Lung (tissue), 12 donors: ENCODE data around the gene TMEM256. TPM values are rescaled to one million over a fixed set of nuclear protein-coding genes. Genes with fewer than 3 reads are reported as not detected.
A peak's percentile ranks its signal among the peaks of the same experiment; 100 is the strongest.

Experiments
- ATAC-seq: fragments of 200-7000 bp; cut with Tn5 transposase; one replicate; pipeline ENCODE4 v1.9.1; 2020; ENCODE audit warnings: moderate number of reproducible peaks; ENCODE audit not compliant: insufficient read depth, low FRiP score
- DNase-seq, 3 donors: peaks; one replicate each; pipeline ENCODE4 v3.0.0-alpha.2; 2013 to 2017
- H3K27ac ChIP-seq, 2 donors: one replicate each; pipeline ENCODE4 v1.5.1; 2013; ENCODE audit warnings: mild to moderate bottlenecking in 2 of 2, moderate library complexity in 2 of 2, control low read depth in 1 of 2, inconsistent platforms in 1 of 2, low read depth in 1 of 2, low read length in 1 of 2
- H3K27me3 ChIP-seq, 3 donors: one replicate each; pipeline ENCODE4 v1.5.1; 2013; ENCODE audit warnings: low read length in 2 of 3; ENCODE audit not compliant: control insufficient read depth in 3 of 3, insufficient read depth in 3 of 3
- H3K36me3 ChIP-seq, 4 donors: one replicate each; pipeline ENCODE4 v1.5.1; 2013; ENCODE audit warnings: low read length in 4 of 4, mild to moderate bottlenecking in 1 of 4, moderate library complexity in 1 of 4; ENCODE audit not compliant: control insufficient read depth in 4 of 4, insufficient read depth in 4 of 4
- H3K4me1 ChIP-seq, 5 donors: one replicate each; pipeline ENCODE4 v1.5.1; 2013; ENCODE audit warnings: low read length in 5 of 5, mild to moderate bottlenecking in 2 of 5, moderate library complexity in 1 of 5; ENCODE audit not compliant: control insufficient read depth in 5 of 5, insufficient read depth in 5 of 5
- H3K4me3 ChIP-seq: one replicate; pipeline ENCODE4 v1.5.1; 2013; ENCODE audit warnings: mild to moderate bottlenecking, control low read depth, moderate library complexity
- H3K9ac ChIP-seq, 2 donors: one replicate each; pipeline ENCODE4 v1.5.1; 2013; ENCODE audit warnings: low read length in 2 of 2, control low read depth in 1 of 2; ENCODE audit not compliant: insufficient read depth in 1 of 2
- H3K9me3 ChIP-seq, 4 donors: one replicate each; pipeline ENCODE4 v1.5.1; 2013; ENCODE audit warnings: low read length in 3 of 4, mild to moderate bottlenecking in 1 of 4, moderate library complexity in 1 of 4; ENCODE audit not compliant: control insufficient read depth in 4 of 4, insufficient read depth in 3 of 4
- CTCF ChIP-seq: IDR thresholded peaks from 2 replicates; pipeline ENCODE4 v1.5.1; 2012; ENCODE audit warnings: mild to moderate bottlenecking; ENCODE audit errors: control extremely low read depth, extremely low read depth
- WGBS, 2 donors: extraction: QIAGEN DNeasy Blood & Tissue Kit; methylation state at CpG; one replicate each; pipeline ENCODE4 v1.1.7; 2013; 5-methylcytosine and 5-hydroxymethylcytosine counted together
- polyA plus RNA-seq, 2 donors: library from polyadenylated mRNA; stranded (reverse); fragments of 200-250 nt; gene quantifications; one replicate each; pipeline ENCODE4 v1.2.1, GENCODE V29; 2013
- total RNA-seq, 2 donors: library from RNA; depleted of rRNA in 1 of 2; stranded (reverse); fragments of >200 nt in 1 of 2; gene quantifications; one replicate each; pipeline ENCODE4 v1.2.1, GENCODE V29; 2014 to 2021
- donor health status: control.
- donor health status: control.
- donor health status: Bipolar disorder and iron deficiency.
- donor health status: healthy.
- donor health status: DM: yes; HTN: yes; CAD: no.

TMEM256 gene
- total and polyA plus RNA-seq, 4 donors: 70.2 to 247 (median 75.1) TPM

- no peaks in the 10 kb centered on the region for H3K27me3 ChIP-seq
- no peaks in the 10 kb centered on the region for H3K4me1 ChIP-seq
- H3K4me3 ChIP-seq: no peak overlapping the region
- H3K36me3 ChIP-seq: no peaks in the 10 kb centered on the region
- H3K9ac ChIP-seq: no peak overlapping the region
- no peak for TF ChIP-seq CTCF
- WGBS, 2 donors: 86 to 88% methylated on average over 8 of the region's 8 CpGs
- H3K27ac ChIP-seq: no peak overlapping the region
- ATAC-seq (no peak), DNase-seq (no peak)
- H3K9me3 ChIP-seq: no peaks in the 10 kb centered on the region
Observed at GRCh38 chr17:7425756-7426155, 21.9 kb upstream of the TMEM256 start.

GRCh38 chr17:7425316-7425715 is 21.4 kb upstream of the TMEM256 start, which contains the start of gene SPEM2:
TSS of gene SPEM2 (plus strand) at chr17:7425616. CDS start at chr17:7425689, 73 bp downstream.
- 70 to 77% methylated on average over 7 of the region's 7 CpGs for WGBS, 2 donors
- Histone ChIP-seq H3K9ac (no peak within 1 kb of the TSS), H3K27ac (no peak within 1 kb of the TSS), H3K4me1 (no peaks in the 10 kb centered on the region), H3K27me3 (no peaks in the 10 kb centered on the region), H3K4me3 (no peak within 1 kb of the TSS), H3K9me3 (no peaks in the 10 kb centered on the region), H3K36me3 (no peaks in the 10 kb centered on the region)
- TF ChIP-seq CTCF: no peak
- ATAC-seq (no peak), DNase-seq (no peak)

- ATAC-seq (no peak), DNase-seq (peak in 1 of 3 donors; percentile 34)
- Histone ChIP-seq H3K27me3 (no peaks in the 10 kb centered on the region), H3K27ac (no peak overlapping the region), H3K9ac (no peak overlapping the region), H3K4me1 (peaks cover 0 to 12% (median 0%) of the 10 kb centered on the region in 5 donors), H3K36me3 (no peaks in the 10 kb centered on the region), H3K4me3 (no peak overlapping the region), H3K9me3 (no peaks in the 10 kb centered on the region)
- WGBS, 2 donors: 57 to 85% methylated on average over 4 of the region's 4 CpGs
- no peak for TF ChIP-seq CTCF
Observed at GRCh38 chr17:7423679-7424078, 19.8 kb upstream of the TMEM256 start.

GRCh38 chr17:7421186-7421585 is 17.3 kb upstream of the TMEM256 start:
- 96 to 97% methylated on average over 16 of the region's 16 CpGs for WGBS, 2 donors

More at GRCh38 chr17:7421186-7421585, 17.3 kb upstream of the TMEM256 start:
- DNase-seq (no peak), ATAC-seq (no peak)
- TF ChIP-seq CTCF: no peak
- Histone ChIP-seq H3K4me3 (no peak overlapping the region), H3K27me3 (no peaks in the 10 kb centered on the region), H3K27ac (no peak overlapping the region), H3K4me1 (peaks cover 0 to 12% (median 0%) of the 10 kb centered on the region in 5 donors), H3K36me3 (peaks cover 0 to 7% (median 0%) of the 10 kb centered on the region in 4 donors), H3K9ac (no peak overlapping the region), H3K9me3 (no peaks in the 10 kb centered on the region)
